ENCODE results near the gene HSPA4L.

The HSPA4L gene

GRCh38 chr4:127782275-127783025 lies at the start of gene HSPA4L:
Gene HSPA4L (plus strand): TSS chr4:127782322. CDS start chr4:127782551, 229 bp downstream.
- DNase-seq, result peak; percentile 65

- no peak for DNase-seq
Observed at GRCh38 chr4:127732623-127733328, 49.3 kb upstream of the HSPA4L start.

- no peak for DNase-seq
Observed at GRCh38 chr4:127734976-127735375, 47.1 kb upstream of the HSPA4L start.

GRCh38 chr4:127737295-127737694 lies 44.8 kb upstream of the HSPA4L start:
- DNase-seq, result no peak

GRCh38 chr4:127741247-127741646 lies 40.9 kb upstream of the HSPA4L start:
- no peak for DNase-seq

GRCh38 chr4:127747883-127748282 lies 34.2 kb upstream of the HSPA4L start:
- no peak for DNase-seq

- DNase-seq, result no peak
Observed at GRCh38 chr4:127748957-127749356, 33.2 kb upstream of the HSPA4L start.

- DNase-seq, result no peak
Observed at GRCh38 chr4:127756906-127757305, 25.2 kb upstream of the HSPA4L start.

- no peak for DNase-seq
Observed at GRCh38 chr4:127759228-127759820, 22.8 kb upstream of the HSPA4L start.

GRCh38 chr4:127759893-127760292 lies 22.2 kb upstream of the HSPA4L start:
- no peak for DNase-seq

- DNase-seq, result no peak
Observed at GRCh38 chr4:127771535-127772275, 10.4 kb upstream of the HSPA4L start.

GRCh38 chr4:127772769-127773671 lies 9.1 kb upstream of the HSPA4L start:
- DNase-seq, result no peak

GRCh38 chr4:127775843-127776242 lies 6.3 kb upstream of the HSPA4L start:
- no peak for DNase-seq

GRCh38 chr4:127776620-127777019 lies 5.5 kb upstream of the HSPA4L start:
- no peak for DNase-seq

GRCh38 chr4:127777487-127777886 lies 4.6 kb upstream of the HSPA4L start:
- no peak for DNase-seq

GRCh38 chr4:127778102-127778501 lies 4.0 kb upstream of the HSPA4L start:
- DNase-seq, result no peak

GRCh38 chr4:127780598-127780997 lies 1.5 kb upstream of the HSPA4L start:
- no peak for DNase-seq

GRCh38 chr4:127781300-127782024 lies 660 bp upstream of the HSPA4L start:
- no peak for DNase-seq

GRCh38 chr4:127782025-127782274 lies 172 bp upstream of the HSPA4L start:
- DNase-seq, result peak; percentile 78

- DNase-seq, result no peak
Observed at GRCh38 chr4:127783026-127783769, 1.1 kb downstream of the HSPA4L start.
